Ectodermal cell (in vitro differentiated cells): ENCODE data around the gene PCP2.
A peak's percentile ranks its signal among the peaks of the same experiment; 100 is the strongest.

ENCODE experiments used
- H3K27ac ChIP-seq: 2 replicates; pipeline ENCODE4 v1.7.0; 2013; ENCODE audit warnings: mild to moderate bottlenecking, low read depth, low read length; ENCODE audit not compliant: insufficient read depth, poor library complexity, severe bottlenecking
- H3K27me3 ChIP-seq: 2 replicates; pipeline ENCODE4 v1.7.0; 2013; ENCODE audit warnings: mild to moderate bottlenecking, low read length; ENCODE audit not compliant: insufficient read depth, control insufficient read depth, poor library complexity, severe bottlenecking
- H3K36me3 ChIP-seq: one replicate; pipeline ENCODE4 v1.7.0; 2013; ENCODE audit warnings: low read length; ENCODE audit not compliant: control insufficient read depth, insufficient read depth
- H3K4me1 ChIP-seq: one replicate; pipeline ENCODE4 v1.7.0; 2013; ENCODE audit warnings: low read length; ENCODE audit not compliant: control insufficient read depth, insufficient read depth
- H3K4me3 ChIP-seq: 2 replicates; pipeline ENCODE4 v1.7.0; 2013; ENCODE audit warnings: low read depth, low read length, control low read depth; ENCODE audit not compliant: insufficient read depth
- H3K9me3 ChIP-seq: 2 replicates; pipeline ENCODE4 v1.7.0; 2013; ENCODE audit warnings: mild to moderate bottlenecking, low read length, moderate library complexity; ENCODE audit not compliant: control insufficient read depth
- WGBS, 2 experiments: methylation state at CpG; one replicate each; pipeline ENCODE4 v1.1.7; 2013; ENCODE audit warnings: missing lambda C conversion rate in 2 of 2; 5-methylcytosine and 5-hydroxymethylcytosine counted together

PCP2 gene

GRCh38 chr19:7676376-7676775, 42.9 kb upstream of the PCP2 start:
- H3K9me3 ChIP-seq: no peaks in the 10 kb centered on the region
- H3K4me3 ChIP-seq: no peak overlapping the region
- peaks cover 3% of the 10 kb centered on the region for H3K4me1 ChIP-seq
- no peaks in the 10 kb centered on the region for H3K36me3 ChIP-seq
- peaks cover 57% of the 10 kb centered on the region for H3K27me3 ChIP-seq
- WGBS, 2 experiments: 62 to 69% methylated on average over 7 of the region's 7 CpGs
- no peak overlapping the region for H3K27ac ChIP-seq

GRCh38 chr19:7674010-7675005, 40.8 kb upstream of the PCP2 start:
- no peaks in the 10 kb centered on the region for H3K36me3 ChIP-seq
- 59 to 65% methylated on average over 17 to 21 of the region's 21 CpGs for WGBS, 2 experiments
- peaks cover 72% of the 10 kb centered on the region for H3K27me3 ChIP-seq
- H3K9me3 ChIP-seq: no peaks in the 10 kb centered on the region
- no peak overlapping the region for H3K27ac ChIP-seq
- H3K4me3 ChIP-seq: no peak overlapping the region
- H3K4me1 ChIP-seq: peaks cover 3% of the 10 kb centered on the region

DNA sequence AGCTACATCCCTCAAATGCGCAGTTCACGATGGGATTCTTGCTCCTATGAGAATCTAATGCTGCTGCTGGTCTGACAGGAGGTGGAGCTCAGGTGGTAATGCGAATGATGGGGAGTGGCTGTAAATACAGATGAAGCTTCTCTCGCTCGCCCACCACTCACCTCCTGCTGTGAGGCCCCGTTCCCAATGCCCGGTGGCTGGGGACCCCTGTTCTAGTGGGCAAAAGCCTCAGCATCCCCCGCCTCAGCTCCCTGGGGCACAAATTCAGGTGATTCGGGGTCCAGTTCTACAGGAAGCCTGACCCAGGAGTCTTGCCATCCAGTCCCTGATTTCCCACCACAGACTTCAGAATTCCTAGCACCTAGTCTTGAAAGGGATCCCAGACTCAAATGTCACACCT, 39.0 kb upstream of the PCP2 start:
- peaks cover 66% of the 10 kb centered on the region for H3K27me3 ChIP-seq
- H3K4me3 ChIP-seq: no peak overlapping the region
- 49 to 55% methylated on average over 9 of the region's 9 CpGs for WGBS, 2 experiments
- H3K4me1 ChIP-seq: no peaks in the 10 kb centered on the region
- H3K27ac ChIP-seq: no peak overlapping the region
- no peaks in the 10 kb centered on the region for H3K36me3 ChIP-seq
- H3K9me3 ChIP-seq: no peaks in the 10 kb centered on the region

DNA sequence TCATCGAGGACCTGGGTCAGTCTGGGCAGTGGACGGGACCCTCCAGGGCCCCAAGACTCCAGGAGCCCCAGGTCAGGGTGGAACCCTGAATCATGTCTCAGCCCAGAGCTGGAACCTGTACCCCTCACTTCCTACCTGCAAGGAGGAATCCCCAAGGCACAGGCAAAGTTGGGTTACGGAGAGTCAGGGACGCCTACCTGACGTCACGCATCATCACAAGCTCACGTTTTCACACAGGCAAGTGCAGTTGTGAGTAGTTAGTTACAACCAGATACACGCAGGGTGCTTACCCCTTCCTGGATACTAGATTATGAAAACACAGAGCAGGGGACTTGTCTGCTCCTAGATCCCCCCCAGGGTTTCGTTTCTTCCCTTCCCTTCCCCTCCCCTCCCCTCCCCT, 37.3 kb upstream of the PCP2 start:
- Histone ChIP-seq H3K27me3 (peaks cover 52% of the 10 kb centered on the region), H3K9me3 (no peaks in the 10 kb centered on the region), H3K36me3 (no peaks in the 10 kb centered on the region), H3K4me1 (no peaks in the 10 kb centered on the region), H3K27ac (no peak overlapping the region), H3K4me3 (peak overlapping the region; percentile 35)
- WGBS, 2 experiments: 44 to 51% methylated on average over 8 of the region's 9 CpGs

DNA sequence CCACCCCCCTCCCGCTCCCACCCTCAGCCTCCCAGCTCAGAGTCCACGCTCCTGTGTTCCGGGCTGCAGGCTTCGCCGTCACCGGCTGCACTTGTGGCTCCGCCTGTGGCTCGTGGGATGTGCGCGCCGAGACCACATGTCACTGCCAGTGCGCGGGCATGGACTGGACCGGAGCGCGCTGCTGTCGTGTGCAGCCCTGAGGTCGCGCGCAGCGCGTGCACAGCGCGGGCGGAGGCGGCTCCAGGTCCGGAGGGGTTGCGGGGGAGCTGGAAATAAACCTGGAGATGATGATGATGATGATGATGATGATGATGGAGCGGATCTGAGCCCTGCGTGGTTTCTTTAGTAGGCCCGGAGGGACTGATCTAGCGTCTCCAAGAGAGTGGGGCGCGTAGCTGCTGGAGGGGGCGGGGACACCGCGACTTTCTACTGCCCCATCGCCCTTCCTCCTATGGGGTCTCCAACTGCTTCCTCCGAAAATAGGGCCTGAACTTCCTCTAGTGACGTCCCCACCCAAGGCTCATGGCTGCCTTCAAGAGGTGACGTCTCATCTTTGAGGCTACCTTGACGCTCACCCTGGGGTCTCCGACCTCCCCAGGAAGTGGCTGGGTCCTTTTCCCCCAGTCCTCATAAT, 36.7 kb upstream of the PCP2 start:
- H3K9me3 ChIP-seq: no peaks in the 10 kb centered on the region
- WGBS, 2 experiments: 7 to 8% methylated on average over 42 of the region's 43 CpGs
- H3K36me3 ChIP-seq: no peaks in the 10 kb centered on the region
- no peak overlapping the region for H3K27ac ChIP-seq
- H3K27me3 ChIP-seq: peaks cover 50% of the 10 kb centered on the region
- H3K4me3 ChIP-seq: peak overlapping the region; percentile 35
- no peaks in the 10 kb centered on the region for H3K4me1 ChIP-seq

DNA sequence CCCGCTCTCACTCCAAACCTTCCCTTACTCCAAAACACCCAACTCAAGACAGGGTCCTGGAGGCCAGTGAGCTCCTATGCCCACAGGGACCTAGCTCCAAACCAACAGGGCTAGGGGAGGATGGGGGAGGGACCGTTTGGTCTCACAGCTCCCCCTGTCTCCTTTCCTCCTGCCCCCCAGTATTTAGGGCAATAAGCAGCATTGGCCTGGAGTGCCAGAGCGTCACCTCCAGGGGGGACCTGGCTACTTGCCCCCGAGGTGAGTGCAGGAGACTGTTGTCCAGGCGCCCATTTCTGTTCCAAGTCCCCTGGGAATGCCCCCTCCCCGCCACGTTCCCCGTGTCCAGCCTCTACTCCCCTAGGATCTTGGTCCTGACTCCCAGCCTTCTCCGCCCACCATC, 36.1 kb upstream of the PCP2 start:
- H3K9me3 ChIP-seq: no peaks in the 10 kb centered on the region
- no peak overlapping the region for H3K27ac ChIP-seq
- H3K4me1 ChIP-seq: no peaks in the 10 kb centered on the region
- no peaks in the 10 kb centered on the region for H3K36me3 ChIP-seq
- peaks cover 50% of the 10 kb centered on the region for H3K27me3 ChIP-seq
- H3K4me3 ChIP-seq: peak overlapping the region; percentile 2
- 42 to 47% methylated on average over 9 of the region's 9 CpGs for WGBS, 2 experiments

DNA sequence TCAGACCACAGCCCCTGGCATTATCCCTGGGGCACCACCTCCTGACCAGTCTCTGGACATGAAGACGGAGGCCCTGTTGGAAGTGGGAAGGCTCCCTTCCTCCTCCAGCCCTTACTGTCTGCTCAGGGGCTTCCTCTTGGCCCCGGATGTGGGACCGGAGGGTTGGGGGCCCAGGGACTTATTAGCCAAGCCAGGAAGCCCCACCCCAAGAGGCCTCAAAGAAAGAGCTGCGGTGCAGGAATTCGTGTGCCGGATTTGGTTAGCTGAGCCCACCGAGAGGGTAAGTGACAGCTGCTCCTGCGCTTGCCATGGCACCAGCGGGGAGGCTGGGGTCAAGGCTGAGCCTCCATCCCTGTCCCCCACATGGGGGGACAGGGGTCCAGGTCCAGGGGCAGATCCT, 35.3 kb upstream of the PCP2 start, which contains the start of gene RETN:
RETN (plus strand) TSS at position 208 of the 400 bp plus-strand sequence. CDS start 278 bp downstream, outside the sequence.
- H3K4me1 ChIP-seq: no peaks in the 10 kb centered on the region
- 84 to 86% methylated on average over 9 of the region's 9 CpGs for WGBS, 2 experiments
- H3K4me3 ChIP-seq: peak within 1 kb of the TSS; percentile 2
- no peak within 1 kb of the TSS for H3K27ac ChIP-seq
- no peaks in the 10 kb centered on the region for H3K36me3 ChIP-seq
- no peaks in the 10 kb centered on the region for H3K9me3 ChIP-seq
- peaks cover 50% of the 10 kb centered on the region for H3K27me3 ChIP-seq

GRCh38 chr19:7665076-7665475, 31.6 kb upstream of the PCP2 start:
- 71 to 79% methylated on average over 4 of the region's 4 CpGs for WGBS, 2 experiments
- no peaks in the 10 kb centered on the region for H3K4me1 ChIP-seq

GRCh38 chr19:7663706-7664105, 30.2 kb upstream of the PCP2 start:
- Histone ChIP-seq H3K9me3 (no peaks in the 10 kb centered on the region), H3K27me3 (peaks cover 5% of the 10 kb centered on the region), H3K4me1 (no peaks in the 10 kb centered on the region), H3K36me3 (no peaks in the 10 kb centered on the region), H3K27ac (no peak overlapping the region), H3K4me3 (no peak overlapping the region)
- WGBS, 2 experiments: 80 to 82% methylated on average over 6 to 7 of the region's 7 CpGs

More at GRCh38 chr19:7665076-7665475, 31.6 kb upstream of the PCP2 start:
- Histone ChIP-seq H3K27ac (no peak overlapping the region), H3K27me3 (peaks cover 19% of the 10 kb centered on the region), H3K36me3 (no peaks in the 10 kb centered on the region), H3K9me3 (no peaks in the 10 kb centered on the region), H3K4me3 (no peak overlapping the region)

DNA sequence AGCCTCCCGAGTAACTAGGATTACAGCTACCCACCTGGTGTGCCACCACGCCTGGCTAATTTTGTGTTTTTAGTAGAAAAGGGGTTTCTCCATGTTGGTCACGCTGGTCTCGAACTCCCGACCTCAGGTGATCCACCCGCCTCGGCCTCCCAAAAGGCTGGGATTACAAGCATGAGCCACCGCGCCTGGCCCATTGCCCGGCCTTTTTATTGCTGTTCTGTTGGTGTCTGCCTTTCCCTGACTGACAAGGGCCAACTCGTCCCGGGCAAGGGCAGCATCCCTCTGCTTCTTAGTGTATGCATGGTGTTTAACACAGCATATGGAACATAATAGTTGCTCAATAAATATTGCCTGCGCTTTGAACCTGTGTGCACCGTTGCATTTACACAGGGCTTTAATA, 29.1 kb upstream of the PCP2 start:
- H3K4me3 ChIP-seq: no peak overlapping the region
- H3K9me3 ChIP-seq: no peaks in the 10 kb centered on the region
- H3K4me1 ChIP-seq: no peaks in the 10 kb centered on the region
- no peak overlapping the region for H3K27ac ChIP-seq
- H3K36me3 ChIP-seq: no peaks in the 10 kb centered on the region
- WGBS, 2 experiments: 88 to 89% methylated on average over 12 to 14 of the region's 14 CpGs
- peaks cover 3% of the 10 kb centered on the region for H3K27me3 ChIP-seq
